ENCODE results near the gene FXYD5. TPM values are rescaled to one million over a fixed set of nuclear protein-coding genes. Genes with fewer than 3 reads are reported as not detected.

Gene FXYD5
- total RNA-seq, 1 donor from 2014 or later: 23.5 TPM

GRCh38 chr19:35133826-35134225 lies 20.7 kb upstream of the FXYD5 start:
- no peak for ATAC-seq

GRCh38 chr19:35134601-35135242 lies 19.8 kb upstream of the FXYD5 start, which contains the start of gene LGI4:
LGI4 (minus strand) TSS chr19:35135059; CDS start chr19:35134680, 379 bp downstream.
- intact Hi-C loops (cut with DNase I): loop anchor here (1.0 to 2.0 kb wide), 2 partner anchors 20 to 68 kb away; no protein-coding TSS in a partner anchor
- ATAC-seq (no peak), DNase-seq (ENCODE audit: missing footprints) (peak; percentile 75)

More at GRCh38 chr19:35133826-35134225, 20.7 kb upstream of the FXYD5 start:
- intact Hi-C loops (cut with DNase I): loop anchor here (2.0 kb wide), 1 partner anchor 67 kb away; no protein-coding TSS in a partner anchor
- no peak for DNase-seq (ENCODE audit: missing footprints)

GRCh38 chr19:35135389-35135909 lies 19.1 kb upstream of the FXYD5 start:
- DNase-seq (ENCODE audit: missing footprints) (peak; percentile 84), ATAC-seq (peak; percentile 52)
- intact Hi-C loops (cut with DNase I): loop anchor here (1.0 to 2.0 kb wide), 2 partner anchors 21 to 69 kb away; no protein-coding TSS in a partner anchor

GRCh38 chr19:35136231-35136630 lies 18.3 kb upstream of the FXYD5 start:
- ATAC-seq (no peak), DNase-seq (ENCODE audit: missing footprints) (peak; percentile 50)
- intact Hi-C loops (cut with DNase I): no loop called here

- no peak for ATAC-seq
- intact Hi-C loops (cut with DNase I): no loop called here
- DNase-seq (ENCODE audit: missing footprints): no peak
Measured at GRCh38 chr19:35136977-35137702, 17.4 kb upstream of the FXYD5 start.

GRCh38 chr19:35138305-35138892 lies 16.1 kb upstream of the FXYD5 start, which contains the start of gene FXYD1:
FXYD1 (plus strand) TSS chr19:35138824; CDS start chr19:35140080, 1,256 bp downstream.
- intact Hi-C loops (cut with DNase I): no loop called here
- DNase-seq (ENCODE audit: missing footprints) (no peak), ATAC-seq (peak; percentile 53)

GRCh38 chr19:35140207-35140961 lies 14.2 kb upstream of the FXYD5 start:
- ATAC-seq (no peak), DNase-seq (ENCODE audit: missing footprints) (peak; percentile 49)
- intact Hi-C loops (cut with DNase I): loop anchor here (5.0 kb wide), 2 partner anchors 98 to 127 kb away; partner anchors contain the start of genes HPN and USF2

GRCh38 chr19:35140962-35141836 lies 13.3 kb upstream of the FXYD5 start:
- DNase-seq (ENCODE audit: missing footprints) (peak; percentile 97), ATAC-seq (peak; percentile 71)
- intact Hi-C loops (cut with DNase I): loop anchor here (5.0 kb wide), 2 partner anchors 99 to 126 kb away; partner anchors contain the start of genes HPN and USF2

- DNase-seq (ENCODE audit: missing footprints): no peak
- no peak for ATAC-seq
- intact Hi-C loops (cut with DNase I): loop anchor here (5.0 kb wide), 2 partner anchors 100 to 125 kb away; partner anchors contain the start of genes HPN and USF2
Measured at GRCh38 chr19:35141837-35142605, 12.5 kb upstream of the FXYD5 start.

GRCh38 chr19:35142606-35143230 lies 11.8 kb upstream of the FXYD5 start:
- ATAC-seq: no peak
- no peak for DNase-seq (ENCODE audit: missing footprints)
- intact Hi-C loops (cut with DNase I): loop anchor here (5.0 kb wide), 2 partner anchors 100 to 125 kb away; partner anchors contain the start of genes HPN and USF2

GRCh38 chr19:35143231-35143715 lies 11.3 kb upstream of the FXYD5 start, which contains the start of gene FXYD7:
FXYD7 (plus strand) TSS chr19:35143255; CDS start chr19:35143334, 79 bp downstream.
- ATAC-seq (no peak), DNase-seq (ENCODE audit: missing footprints) (no peak)
- intact Hi-C loops (cut with DNase I): loop anchor here (5.0 kb wide), 2 partner anchors 101 to 124 kb away; partner anchors contain the start of genes HPN and USF2

- intact Hi-C loops (cut with DNase I): loop anchor here (5.0 kb wide), 2 partner anchors 102 to 123 kb away; partner anchors contain the start of genes HPN and USF2
- ATAC-seq (no peak), DNase-seq (ENCODE audit: missing footprints) (no peak)
Measured at GRCh38 chr19:35143818-35144217, 10.7 kb upstream of the FXYD5 start.

- intact Hi-C loops (cut with DNase I): loop anchor here (5.0 kb wide), 2 partner anchors 102 to 123 kb away; partner anchors contain the start of genes HPN and USF2
- no peak for ATAC-seq
- no peak for DNase-seq (ENCODE audit: missing footprints)
Measured at GRCh38 chr19:35144259-35144599, 10.3 kb upstream of the FXYD5 start.

GRCh38 chr19:35144600-35145436 lies 9.7 kb upstream of the FXYD5 start:
- intact Hi-C loops (cut with DNase I): loop anchor here (5.0 kb wide), 2 partner anchors 103 to 122 kb away; partner anchors contain the start of genes HPN and USF2

More at GRCh38 chr19:35144600-35145436, 9.7 kb upstream of the FXYD5 start:
- no peak for ATAC-seq
- no peak for DNase-seq (ENCODE audit: missing footprints)

Measured in Right ventricle myocardium inferior (tissue), 1 donor.